ENCODE data around the gene PSG4. TPM values are rescaled to one million over a fixed set of nuclear protein-coding genes. Genes with fewer than 3 reads are reported as not detected.
"Not testable (repeated sequence)": the region's sequence is repeated elsewhere in the genome, so short reads cannot be mapped to it uniquely, and the experiment has no call there.

Gene PSG4
- not detected in 2 replicates for total RNA-seq (ENCODE audit: low replicate concordance)

DNA sequence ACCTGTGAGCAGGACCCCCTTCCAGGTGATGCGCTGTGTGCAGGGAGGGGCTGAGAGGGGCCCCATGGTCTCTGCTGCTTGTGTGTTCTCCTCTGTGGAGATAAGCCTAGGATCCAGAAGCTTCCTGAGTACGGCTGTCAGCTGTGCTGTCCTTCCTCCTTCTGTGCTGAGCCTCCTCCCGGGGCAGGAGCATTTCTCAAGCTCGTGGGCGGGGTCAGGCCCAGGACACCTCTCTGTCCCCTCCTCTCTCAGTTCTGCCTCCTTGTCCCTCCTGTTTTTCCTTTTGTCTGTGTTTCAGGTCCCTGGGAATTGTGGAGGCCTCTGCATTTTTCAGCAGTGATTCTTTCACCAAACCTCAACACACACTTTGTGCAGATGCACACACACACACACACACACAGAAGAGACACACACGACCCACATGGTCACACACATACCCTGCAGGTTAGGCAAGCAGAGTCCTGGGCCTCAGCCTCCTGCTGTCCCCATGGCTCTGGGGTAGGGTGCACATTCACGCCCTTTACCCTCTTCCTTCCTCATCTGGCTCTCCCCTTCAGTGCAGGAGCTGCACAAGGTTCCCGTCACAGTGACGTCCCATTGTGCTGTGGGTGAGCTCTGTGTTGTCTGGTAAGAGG lies at the start of gene PSG4:
Gene PSG4, minus strand, starts transcription at position 168 of the 635 bp plus-strand sequence. Its CDS starts 102 bp downstream, at position 66.
- H3K79me2 ChIP-seq (ENCODE audit: low read depth); H3F3A ChIP-seq (ENCODE audit: low read depth); H3K9me3 ChIP-seq (ENCODE audit: low read depth); H2AFZ ChIP-seq (replicated peaks); H3K27me3 ChIP-seq; H3K4me3 Mint-ChIP-seq; H3K27me3 Mint-ChIP-seq (ENCODE audit: insufficient read depth, low read depth); H3K4me1 ChIP-seq; H3K4me2 ChIP-seq; H3K9ac ChIP-seq; H3K9me3 Mint-ChIP-seq; DNase-seq (ENCODE audit: low spot score); H4K20me1 ChIP-seq (ENCODE audit: low read depth); H3K4me1 Mint-ChIP-seq; H3K4me3 ChIP-seq; H3K27ac Mint-ChIP-seq; H3K36me3 ChIP-seq; H3K27ac ChIP-seq; H3K36me3 Mint-ChIP-seq: not testable (repeated sequence)

DNA sequence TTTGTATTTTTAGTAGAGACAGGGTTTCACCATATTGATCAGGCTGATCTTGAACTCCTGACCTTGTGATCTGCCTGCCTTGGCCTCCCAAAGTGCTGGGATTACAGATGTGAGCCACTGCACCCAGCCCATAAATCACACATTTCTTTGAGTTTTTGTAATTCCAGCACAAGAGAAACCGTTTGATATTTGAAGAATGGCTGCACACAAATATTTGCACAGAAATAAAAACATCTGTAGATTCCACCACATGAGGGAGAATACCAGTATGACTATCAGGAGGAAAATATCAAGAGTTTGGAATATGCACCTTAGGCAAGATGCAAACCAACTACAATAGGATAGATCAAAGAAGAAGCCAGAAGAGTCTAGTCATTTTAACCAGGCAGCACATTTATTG lies 46.0 kb upstream of the PSG4 start:
- not testable (repeated sequence) for H3K4me3 Mint-ChIP-seq; H3K36me3 Mint-ChIP-seq; H3K27ac Mint-ChIP-seq; H2AFZ ChIP-seq (replicated peaks); H3K27ac ChIP-seq; H3K4me1 Mint-ChIP-seq; H3K4me1 ChIP-seq; H3K9me3 ChIP-seq (ENCODE audit: low read depth); H3K27me3 ChIP-seq; H3K9ac ChIP-seq; H3K4me3 ChIP-seq; H3K4me2 ChIP-seq; H3K36me3 ChIP-seq; DNase-seq (ENCODE audit: low spot score); H3K27me3 Mint-ChIP-seq (ENCODE audit: insufficient read depth, low read depth); H3F3A ChIP-seq (ENCODE audit: low read depth); H4K20me1 ChIP-seq (ENCODE audit: low read depth); H3K9me3 Mint-ChIP-seq; H3K79me2 ChIP-seq (ENCODE audit: low read depth)

DNA sequence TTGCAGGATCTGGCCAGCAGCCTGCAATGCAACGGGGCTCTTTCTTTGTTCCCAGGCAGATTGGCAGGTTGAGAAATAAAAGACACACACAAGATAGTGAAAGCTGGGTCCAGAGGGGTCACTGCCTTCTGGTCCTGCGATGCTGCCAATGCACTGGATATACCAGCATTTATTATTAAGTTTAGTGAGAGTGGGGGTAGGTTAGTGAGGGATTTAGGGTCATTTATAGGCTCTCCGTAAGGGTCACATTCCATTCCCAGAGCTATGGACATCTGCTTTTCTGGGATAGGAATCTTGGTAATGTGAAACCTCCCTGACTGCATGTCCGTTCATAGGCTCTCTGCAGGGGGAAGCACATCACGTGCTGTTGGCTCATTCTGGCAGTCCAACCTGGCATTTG lies 44.9 kb upstream of the PSG4 start:
- not testable (repeated sequence) for H3K9ac ChIP-seq; H3F3A ChIP-seq (ENCODE audit: low read depth); H3K4me2 ChIP-seq; H3K4me1 Mint-ChIP-seq; H3K9me3 Mint-ChIP-seq; H3K27me3 ChIP-seq; H3K36me3 ChIP-seq; H3K9me3 ChIP-seq (ENCODE audit: low read depth); H2AFZ ChIP-seq (replicated peaks); H4K20me1 ChIP-seq (ENCODE audit: low read depth); H3K79me2 ChIP-seq (ENCODE audit: low read depth); H3K27me3 Mint-ChIP-seq (ENCODE audit: insufficient read depth, low read depth); H3K4me3 Mint-ChIP-seq; H3K4me1 ChIP-seq; H3K36me3 Mint-ChIP-seq; DNase-seq (ENCODE audit: low spot score); H3K27ac ChIP-seq; H3K4me3 ChIP-seq; H3K27ac Mint-ChIP-seq

DNA sequence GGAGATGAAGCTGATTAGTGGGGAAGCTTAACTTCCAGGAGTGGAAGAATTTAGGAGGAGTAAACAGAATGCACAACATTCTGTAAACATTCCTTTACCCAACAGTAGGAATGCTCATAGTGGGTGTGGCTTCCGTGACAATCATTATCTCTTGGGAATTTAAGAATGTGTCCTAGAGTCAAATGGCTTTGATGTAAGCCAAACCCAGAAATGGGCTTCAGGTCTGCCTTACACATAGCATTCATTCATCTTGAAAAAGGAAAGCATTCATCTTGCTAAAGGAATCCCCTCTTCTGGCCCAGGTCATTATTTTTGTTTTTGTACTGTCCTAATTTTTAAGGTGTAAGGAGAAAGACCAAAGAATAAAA lies 43.2 kb upstream of the PSG4 start:
- not testable (repeated sequence) for H3K27me3 ChIP-seq; H3K27me3 Mint-ChIP-seq (ENCODE audit: insufficient read depth, low read depth); H3K36me3 ChIP-seq; H3K79me2 ChIP-seq (ENCODE audit: low read depth); H3K27ac ChIP-seq; H3K4me1 Mint-ChIP-seq; H3K4me3 Mint-ChIP-seq; H3K36me3 Mint-ChIP-seq; H3K27ac Mint-ChIP-seq; H2AFZ ChIP-seq (replicated peaks); H4K20me1 ChIP-seq (ENCODE audit: low read depth); DNase-seq (ENCODE audit: low spot score); H3K9ac ChIP-seq; H3K4me2 ChIP-seq; H3K9me3 Mint-ChIP-seq; H3K4me3 ChIP-seq; H3F3A ChIP-seq (ENCODE audit: low read depth); H3K9me3 ChIP-seq (ENCODE audit: low read depth); H3K4me1 ChIP-seq

DNA sequence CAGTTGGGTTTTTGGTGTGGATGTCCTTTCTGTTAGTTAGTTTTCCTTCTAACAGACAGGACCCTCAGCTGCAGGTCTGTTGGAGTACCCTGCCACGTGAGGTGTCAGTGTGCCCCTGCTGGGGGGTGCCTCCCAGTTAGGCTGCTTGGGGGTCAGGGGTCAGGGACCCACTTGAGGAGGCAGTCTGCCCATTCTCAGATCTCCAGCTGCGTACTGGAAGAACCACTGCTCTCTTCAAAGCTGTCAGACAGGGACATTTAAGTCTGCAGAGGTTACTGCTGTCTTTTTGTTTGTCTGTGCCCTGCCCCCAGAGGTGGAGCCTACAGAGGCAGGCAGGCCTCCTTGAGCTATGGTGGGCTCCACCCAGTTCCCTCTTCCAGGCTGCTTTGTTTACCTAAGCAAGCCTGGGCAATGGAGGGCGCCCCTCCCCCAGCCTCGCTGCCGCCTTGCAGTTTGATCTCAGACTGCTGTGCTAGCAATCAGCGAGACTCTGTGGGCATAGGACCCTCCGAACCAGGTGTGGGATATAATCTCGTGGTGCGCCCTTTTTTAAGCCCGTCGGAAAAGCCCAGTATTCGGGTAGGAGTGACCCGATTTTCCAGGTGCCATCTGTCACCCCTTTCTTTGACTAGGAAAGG lies 41.9 kb upstream of the PSG4 start:
- not testable (repeated sequence) for H3K36me3 ChIP-seq

DNA sequence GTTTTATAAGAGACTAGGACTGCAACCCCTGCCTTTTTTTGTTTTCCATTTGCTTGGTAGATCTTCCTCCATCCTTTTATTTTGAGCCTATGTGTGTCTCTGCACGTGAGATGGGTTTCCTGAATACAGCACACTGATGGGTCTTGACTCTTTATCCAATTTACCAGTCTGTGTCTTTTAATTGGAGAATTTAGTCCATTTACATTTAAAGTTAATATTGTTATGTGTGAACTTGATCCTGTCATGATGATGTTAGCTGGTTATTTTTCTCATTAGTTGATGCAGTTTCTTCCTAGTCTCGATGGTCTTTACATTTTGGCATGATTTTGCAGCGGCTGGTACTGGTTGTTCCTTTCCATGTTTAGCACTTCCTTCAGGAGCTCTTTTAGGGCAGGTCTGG lies 40.4 kb upstream of the PSG4 start:
- not testable (repeated sequence) for DNase-seq (ENCODE audit: low spot score); H3F3A ChIP-seq (ENCODE audit: low read depth); H3K4me1 ChIP-seq; H3K9me3 Mint-ChIP-seq; H4K20me1 ChIP-seq (ENCODE audit: low read depth); H3K4me3 Mint-ChIP-seq; H2AFZ ChIP-seq (replicated peaks); H3K4me2 ChIP-seq; H3K36me3 Mint-ChIP-seq; H3K27ac ChIP-seq; H3K27me3 Mint-ChIP-seq (ENCODE audit: insufficient read depth, low read depth); H3K36me3 ChIP-seq; H3K9me3 ChIP-seq (ENCODE audit: low read depth); H3K79me2 ChIP-seq (ENCODE audit: low read depth); H3K27me3 ChIP-seq; H3K4me3 ChIP-seq; H3K9ac ChIP-seq; H3K27ac Mint-ChIP-seq; H3K4me1 Mint-ChIP-seq

More for the DNA sequence above, 41.9 kb upstream of the PSG4 start:
- not testable (repeated sequence) for H4K20me1 ChIP-seq (ENCODE audit: low read depth); H3K27ac ChIP-seq; H3K4me1 Mint-ChIP-seq; H3K27me3 Mint-ChIP-seq (ENCODE audit: insufficient read depth, low read depth); H3K4me2 ChIP-seq; H3K27me3 ChIP-seq; H3K79me2 ChIP-seq (ENCODE audit: low read depth); H3K4me1 ChIP-seq; H3K4me3 Mint-ChIP-seq; DNase-seq (ENCODE audit: low spot score); H3K36me3 Mint-ChIP-seq; H3F3A ChIP-seq (ENCODE audit: low read depth); H3K4me3 ChIP-seq; H3K9me3 ChIP-seq (ENCODE audit: low read depth); H2AFZ ChIP-seq (replicated peaks); H3K9ac ChIP-seq; H3K27ac Mint-ChIP-seq; H3K9me3 Mint-ChIP-seq

DNA sequence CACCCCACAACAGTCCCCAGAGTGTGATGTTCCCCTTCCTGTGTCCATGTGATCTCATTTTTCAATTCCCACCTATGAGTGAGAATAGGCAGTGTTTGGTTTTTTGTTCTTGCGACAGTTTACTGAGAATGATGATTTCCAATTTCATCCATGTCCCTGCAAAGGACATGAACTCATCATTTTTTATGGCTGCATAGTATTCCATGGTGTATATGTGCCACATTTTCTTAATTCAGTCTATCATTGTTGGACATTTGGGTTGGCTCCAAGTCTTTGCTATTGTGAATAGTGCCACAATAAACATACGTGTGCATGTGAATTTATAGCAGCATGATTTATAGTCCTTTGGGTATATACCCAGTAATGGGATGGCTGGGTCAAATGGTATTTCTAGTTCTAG lies 36.8 kb upstream of the PSG4 start:
- H3K36me3 ChIP-seq; H3F3A ChIP-seq (ENCODE audit: low read depth); H3K4me2 ChIP-seq; H3K79me2 ChIP-seq (ENCODE audit: low read depth); H3K4me3 ChIP-seq; H3K27me3 Mint-ChIP-seq (ENCODE audit: insufficient read depth, low read depth); H3K9ac ChIP-seq; H3K9me3 Mint-ChIP-seq; H4K20me1 ChIP-seq (ENCODE audit: low read depth); H3K36me3 Mint-ChIP-seq; H3K4me3 Mint-ChIP-seq; H3K27ac Mint-ChIP-seq; H3K27ac ChIP-seq; H3K4me1 Mint-ChIP-seq; DNase-seq (ENCODE audit: low spot score); H2AFZ ChIP-seq (replicated peaks); H3K4me1 ChIP-seq; H3K9me3 ChIP-seq (ENCODE audit: low read depth); H3K27me3 ChIP-seq: not testable (repeated sequence)

DNA sequence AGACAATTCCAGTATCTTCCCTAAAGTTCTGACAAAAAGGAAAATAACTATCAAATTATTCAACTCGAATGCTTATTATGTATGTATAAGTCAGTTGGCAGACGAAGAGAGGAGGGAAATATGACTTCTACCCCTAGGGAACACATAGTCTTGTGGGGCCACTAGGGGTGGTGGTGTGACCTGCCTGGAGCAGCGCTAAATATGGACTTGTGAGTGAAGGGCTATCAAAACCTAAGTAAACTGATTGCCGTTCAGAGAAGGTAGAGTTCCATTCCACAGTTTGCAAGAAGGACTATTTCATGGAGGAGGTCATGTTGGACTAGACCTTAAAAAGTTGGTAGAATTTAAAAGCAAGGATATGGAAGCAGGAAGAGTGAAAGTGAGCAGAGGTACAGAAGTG lies 32.8 kb upstream of the PSG4 start:
- not testable (repeated sequence) for H3K9me3 ChIP-seq (ENCODE audit: low read depth); H3K4me3 Mint-ChIP-seq; H2AFZ ChIP-seq (replicated peaks); H3K79me2 ChIP-seq (ENCODE audit: low read depth); H3K4me1 ChIP-seq; H3K9ac ChIP-seq; H3K4me2 ChIP-seq; H3K4me1 Mint-ChIP-seq; H3K27ac Mint-ChIP-seq; H3K27ac ChIP-seq; DNase-seq (ENCODE audit: low spot score); H3K4me3 ChIP-seq; H3K36me3 ChIP-seq; H3K27me3 Mint-ChIP-seq (ENCODE audit: insufficient read depth, low read depth); H4K20me1 ChIP-seq (ENCODE audit: low read depth); H3K27me3 ChIP-seq; H3F3A ChIP-seq (ENCODE audit: low read depth); H3K36me3 Mint-ChIP-seq; H3K9me3 Mint-ChIP-seq

All from neural progenitor cell (in vitro differentiated cells).